ENCODE results near the gene PPARG. TPM values are rescaled to one million over a fixed set of nuclear protein-coding genes. Genes with fewer than 3 reads are reported as not detected.

The PPARG gene
- total RNA-seq, 1 donor from 2014 or later, result 10.1 TPM

DNA sequence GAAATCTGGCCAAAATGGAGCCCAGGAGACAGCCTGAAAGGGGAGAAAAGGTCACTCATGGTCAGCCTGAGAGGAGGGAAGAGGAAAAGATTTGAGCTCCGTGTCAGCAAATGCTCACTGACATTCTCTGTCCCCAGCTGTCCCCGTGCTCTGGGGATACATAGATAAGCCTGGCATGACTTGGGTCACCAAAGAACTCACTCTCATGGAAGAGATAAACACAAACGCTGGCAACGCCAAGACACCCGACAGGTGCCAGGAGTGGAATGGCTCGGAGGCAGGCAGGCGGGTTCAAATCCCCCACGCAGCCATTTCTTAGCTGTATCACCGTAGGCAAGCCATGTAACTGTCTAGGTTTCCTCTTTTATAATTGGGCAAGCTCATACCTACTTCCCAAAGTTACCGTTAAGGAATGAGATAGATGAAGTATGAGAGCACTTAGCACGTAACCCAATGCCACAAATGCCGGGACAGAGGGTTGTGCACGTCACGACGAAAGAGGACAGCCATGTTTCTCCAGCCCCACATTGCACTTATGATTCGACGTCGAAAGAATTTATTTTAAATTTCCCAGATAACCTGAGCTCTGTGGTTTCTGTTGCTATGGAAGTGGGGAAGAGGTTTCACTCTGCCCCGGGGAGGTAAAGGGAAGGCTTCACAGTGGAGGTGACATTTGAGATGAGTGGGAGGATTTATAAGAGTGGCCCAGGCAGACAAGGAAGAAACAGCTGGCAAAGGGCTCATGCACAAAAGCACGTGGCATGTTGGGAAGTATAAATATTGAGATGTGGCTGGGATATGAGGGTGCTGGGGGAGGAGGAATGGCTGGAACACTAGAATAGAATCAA, 154.0 kb downstream of the PPARG start:
- Mint-ChIP-seq H3K36me3 (no peaks in the 10 kb centered on the region), H3K27ac (peak overlapping the region; percentile 15), H3K4me3 (no peak overlapping the region), H3K4me1 (peaks cover 31% of the 10 kb centered on the region), H3K27me3 (ENCODE audit: low read depth) (no peaks in the 10 kb centered on the region), H3K9me3 (no peaks in the 10 kb centered on the region)
- TF ChIP-seq CTCF (IDR thresholded peaks at IDR 0.05; ENCODE audit: unreplicated experiment), result no peak
- no peak for DNase-seq (ENCODE audit: low spot score in 2 of 2, unreplicated experiment in 2 of 2)

GRCh38 chr3:12443781-12444522, 155.1 kb downstream of the PPARG start:
- no peaks in the 10 kb centered on the region for H3K36me3 Mint-ChIP-seq
- H3K4me1 Mint-ChIP-seq, result peaks cover 31% of the 10 kb centered on the region
- H3K27me3 Mint-ChIP-seq (ENCODE audit: low read depth), result no peaks in the 10 kb centered on the region
- no peak for TF ChIP-seq CTCF (IDR thresholded peaks at IDR 0.05; ENCODE audit: unreplicated experiment)
- peak overlapping the region; percentile 93 for H3K27ac Mint-ChIP-seq
- H3K9me3 Mint-ChIP-seq, result no peaks in the 10 kb centered on the region
- H3K4me3 Mint-ChIP-seq, result no peak overlapping the region
- DNase-seq (ENCODE audit: low spot score in 2 of 2, unreplicated experiment in 2 of 2), result no peak

- Mint-ChIP-seq H3K4me3 (no peak overlapping the region), H3K4me1 (peaks cover 31% of the 10 kb centered on the region), H3K36me3 (no peaks in the 10 kb centered on the region), H3K9me3 (no peaks in the 10 kb centered on the region), H3K27ac (peak overlapping the region; percentile 93), H3K27me3 (ENCODE audit: low read depth) (no peaks in the 10 kb centered on the region)
- no peak for TF ChIP-seq CTCF (IDR thresholded peaks at IDR 0.05; ENCODE audit: unreplicated experiment)
- peak in 1 of 2 experiments; percentile 69 for DNase-seq (ENCODE audit: low spot score in 2 of 2, unreplicated experiment in 2 of 2)
Observed at GRCh38 chr3:12444582-12445471, 156.0 kb downstream of the PPARG start.

DNA sequence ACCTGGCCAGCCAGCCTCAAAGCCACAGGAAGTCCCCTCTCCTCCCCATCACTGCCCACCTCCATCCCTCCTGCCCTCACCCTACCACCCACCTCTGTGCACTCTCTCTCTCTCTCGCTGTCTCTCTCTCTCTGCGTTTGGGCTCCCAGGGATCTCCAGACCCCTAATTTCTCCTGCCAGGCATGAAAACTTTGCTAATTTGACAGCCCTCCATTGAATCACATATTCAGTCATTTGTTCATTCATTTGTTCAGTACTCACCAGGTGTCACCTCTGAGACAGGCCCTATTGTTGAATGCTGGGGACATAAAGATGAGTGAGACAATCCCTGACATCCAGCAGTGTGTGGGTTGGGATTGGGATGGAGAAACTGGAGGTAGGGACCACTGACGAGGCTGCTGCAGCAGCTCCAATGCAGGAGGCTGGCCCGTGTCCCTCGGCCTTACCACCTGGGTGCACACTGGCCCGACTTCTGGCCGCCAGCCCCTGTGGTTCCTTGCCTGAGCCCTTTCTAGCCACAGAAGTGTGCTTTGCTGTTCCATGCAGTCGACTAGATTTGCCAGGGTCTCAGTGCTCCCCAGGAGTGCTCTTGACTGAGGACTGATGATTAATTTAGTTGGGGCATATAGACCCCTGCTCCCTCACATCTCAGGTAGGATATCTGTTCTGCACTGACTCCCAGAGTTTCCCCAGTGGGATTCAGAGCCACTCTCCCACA, 156.8 kb downstream of the PPARG start:
- TF ChIP-seq CTCF (IDR thresholded peaks at IDR 0.05; ENCODE audit: unreplicated experiment), result no peak
- Mint-ChIP-seq H3K4me3 (no peak overlapping the region), H3K36me3 (no peaks in the 10 kb centered on the region), H3K4me1 (peaks cover 34% of the 10 kb centered on the region), H3K9me3 (no peaks in the 10 kb centered on the region), H3K27ac (peak overlapping the region; percentile 93), H3K27me3 (ENCODE audit: low read depth) (no peaks in the 10 kb centered on the region)
- DNase-seq (ENCODE audit: low spot score in 2 of 2, unreplicated experiment in 2 of 2), result no peak

GRCh38 chr3:12446298-12446697, 157.4 kb downstream of the PPARG start:
- Mint-ChIP-seq H3K9me3 (peaks cover 4% of the 10 kb centered on the region), H3K4me3 (no peak overlapping the region), H3K27ac (no peak overlapping the region), H3K4me1 (peaks cover 33% of the 10 kb centered on the region), H3K27me3 (ENCODE audit: low read depth) (no peaks in the 10 kb centered on the region), H3K36me3 (no peaks in the 10 kb centered on the region)
- TF ChIP-seq CTCF (IDR thresholded peaks at IDR 0.05; ENCODE audit: unreplicated experiment), result no peak
- no peak for DNase-seq (ENCODE audit: low spot score in 2 of 2, unreplicated experiment in 2 of 2)

Data from mesothelial cell of epicardium (in vitro differentiated cells).